GM19043 (cell line): ENCODE results near the gene IQGAP3.
A peak's percentile ranks its signal among the peaks of the same experiment; 100 is the strongest.
"Not testable (repeated sequence)": the region's sequence is repeated elsewhere in the genome, so short reads cannot be mapped to it uniquely, and the experiment has no call there.

Source experiments
- ATAC-seq: cut with Tn5 transposase; IDR thresholded peaks from one replicate; pipeline ENCODE4 v1.9.1; 2021; ENCODE audit warnings: low read depth; ENCODE audit not compliant: unreplicated experiment

Gene IQGAP3

DNA sequence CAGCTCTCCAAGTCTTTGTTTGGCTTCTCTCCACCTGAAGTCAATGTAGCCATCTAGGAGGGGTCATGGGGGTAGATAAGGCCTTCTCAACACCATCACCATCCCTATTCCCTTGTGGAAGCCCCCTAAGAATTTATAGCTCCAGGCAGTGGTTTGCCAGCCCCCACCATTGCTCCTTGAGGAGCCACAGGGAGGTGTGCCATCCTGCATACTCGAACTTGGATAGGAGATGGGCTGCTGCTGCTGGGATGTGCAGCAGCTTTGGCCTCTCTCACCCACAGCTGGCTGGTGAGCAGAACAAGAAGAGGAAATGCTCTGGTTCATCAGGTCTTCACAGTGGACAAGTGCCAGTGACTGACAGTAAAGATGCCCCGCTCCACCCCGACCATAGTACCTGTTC, 24.1 kb upstream of the IQGAP3 start:
- ATAC-seq, result no peak

DNA sequence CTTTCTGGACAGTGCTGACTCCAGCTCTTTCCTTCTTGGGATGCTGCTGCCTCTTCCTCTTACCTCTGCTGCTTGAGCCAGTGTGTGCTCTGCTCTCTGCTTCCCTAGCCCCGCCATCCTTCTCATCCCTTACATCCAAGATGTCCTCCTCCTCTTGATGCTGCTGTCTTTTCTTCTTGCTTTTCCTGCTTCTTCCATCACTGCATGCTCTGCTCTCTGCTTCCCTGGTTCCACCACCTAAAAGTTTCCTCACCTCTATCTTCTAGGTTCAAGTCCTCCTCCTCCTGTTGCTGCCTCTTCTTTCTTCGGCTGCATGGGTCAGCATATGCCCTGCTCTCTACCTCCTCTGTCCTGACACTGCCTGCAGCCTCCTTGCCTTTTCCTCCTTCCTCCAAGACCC, 22.7 kb upstream of the IQGAP3 start:
- ATAC-seq, result no peak

DNA sequence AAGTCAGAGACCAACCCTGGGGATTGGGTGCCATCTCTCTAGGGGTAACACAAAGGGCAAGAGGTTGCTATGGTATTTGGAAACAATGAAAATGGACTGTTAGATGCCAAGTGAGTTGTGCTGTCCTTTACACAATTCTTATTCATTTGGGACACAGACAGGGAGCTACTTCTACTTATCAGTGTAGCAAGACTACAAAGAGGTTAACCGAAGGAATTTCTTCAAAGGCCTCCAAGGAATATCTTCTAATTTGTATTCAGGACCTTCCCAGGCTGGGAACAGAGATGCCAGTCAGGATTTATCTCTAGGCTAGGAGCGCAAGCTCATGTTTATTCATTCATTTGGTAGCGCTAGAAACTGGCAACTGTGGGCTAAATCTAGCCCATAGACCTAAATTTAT, 21.8 kb upstream of the IQGAP3 start:
- no peak for ATAC-seq

DNA sequence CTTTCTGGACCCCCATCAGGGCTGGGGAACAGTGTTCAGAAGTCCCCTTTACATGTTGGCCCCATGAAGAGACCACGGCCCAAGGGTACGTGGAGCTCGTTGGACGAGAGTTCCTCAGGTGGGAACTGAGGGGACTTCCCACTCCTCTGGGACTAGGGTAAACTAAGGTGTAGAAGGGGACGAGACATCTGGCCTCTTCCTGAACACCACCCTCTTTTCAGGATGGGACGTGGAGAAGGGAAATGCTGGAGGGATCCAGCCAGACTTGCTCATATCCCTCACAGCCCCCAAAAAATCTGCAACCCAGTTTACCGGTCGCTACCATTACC, 21.3 kb upstream of the IQGAP3 start:
- no peak for ATAC-seq

DNA sequence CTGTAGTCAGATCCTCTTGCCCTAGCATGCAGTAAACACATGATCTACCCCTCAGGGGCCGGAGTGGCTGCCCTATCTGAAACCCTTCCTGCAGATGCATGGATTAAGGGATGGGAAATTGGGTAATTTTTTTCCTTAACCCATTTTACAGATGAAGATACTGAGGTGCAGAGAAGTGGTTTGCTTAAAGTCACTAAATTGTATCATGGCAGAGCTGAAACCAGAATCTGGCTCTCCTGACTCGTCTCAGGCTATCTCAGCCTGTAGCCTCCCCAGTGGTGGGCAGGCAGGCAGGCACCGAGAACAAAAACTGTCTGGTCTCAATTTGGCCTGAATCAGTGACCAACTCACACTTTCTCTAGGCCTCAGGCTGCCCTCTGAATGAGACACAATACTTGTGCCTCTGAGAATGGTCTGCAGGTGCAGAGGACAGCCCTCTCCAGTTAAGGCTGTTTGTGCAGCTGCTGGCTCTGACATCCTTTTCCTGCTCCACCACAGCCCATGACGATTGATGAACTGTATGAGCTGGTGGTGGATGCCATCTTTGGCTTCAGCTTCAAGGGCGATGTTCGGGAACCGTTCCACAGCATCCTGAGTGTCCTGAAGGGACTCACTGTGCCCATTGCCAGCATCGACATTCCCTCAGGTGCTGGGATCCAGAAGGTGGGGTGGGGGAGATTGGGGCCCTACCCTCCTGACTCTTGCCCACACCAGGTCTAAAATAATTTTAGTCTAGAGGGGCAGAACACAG, 20.7 kb upstream of the IQGAP3 start:
- ATAC-seq, result no peak

DNA sequence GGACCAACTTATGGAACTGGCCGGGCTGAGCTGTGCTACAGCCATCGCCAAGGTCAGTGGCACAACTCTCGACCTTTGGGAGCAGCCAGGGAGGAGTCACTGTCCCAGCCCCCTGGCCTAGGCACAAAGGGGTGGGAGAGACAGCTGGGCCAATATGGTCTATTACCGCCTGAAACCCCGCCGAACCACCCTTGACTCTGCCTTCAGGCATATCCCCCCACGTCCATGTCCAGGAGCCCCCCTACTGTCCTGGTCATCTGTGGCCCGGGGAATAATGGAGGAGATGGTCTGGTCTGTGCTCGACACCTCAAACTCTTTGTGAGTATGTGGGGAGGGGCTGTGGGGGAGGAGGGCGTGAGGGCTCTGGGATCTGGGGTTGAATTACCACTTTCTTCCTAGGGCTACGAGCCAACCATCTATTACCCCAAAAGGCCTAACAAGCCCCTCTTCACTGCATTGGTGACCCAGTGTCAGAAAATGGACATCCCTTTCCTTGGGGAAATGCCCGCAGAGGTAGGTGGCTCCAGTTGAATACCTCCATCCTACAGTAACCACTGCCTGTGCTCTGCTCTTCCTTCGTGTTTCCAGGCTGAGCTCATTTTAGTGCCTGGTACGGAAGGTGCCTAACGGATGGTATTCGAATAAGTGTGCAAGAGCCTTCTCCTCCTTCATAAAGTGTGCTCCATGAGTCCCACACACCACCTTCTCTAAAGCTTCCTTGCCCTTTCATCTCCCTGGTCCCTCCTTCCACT, 20.0 kb upstream of the IQGAP3 start:
- ATAC-seq, result no peak

DNA sequence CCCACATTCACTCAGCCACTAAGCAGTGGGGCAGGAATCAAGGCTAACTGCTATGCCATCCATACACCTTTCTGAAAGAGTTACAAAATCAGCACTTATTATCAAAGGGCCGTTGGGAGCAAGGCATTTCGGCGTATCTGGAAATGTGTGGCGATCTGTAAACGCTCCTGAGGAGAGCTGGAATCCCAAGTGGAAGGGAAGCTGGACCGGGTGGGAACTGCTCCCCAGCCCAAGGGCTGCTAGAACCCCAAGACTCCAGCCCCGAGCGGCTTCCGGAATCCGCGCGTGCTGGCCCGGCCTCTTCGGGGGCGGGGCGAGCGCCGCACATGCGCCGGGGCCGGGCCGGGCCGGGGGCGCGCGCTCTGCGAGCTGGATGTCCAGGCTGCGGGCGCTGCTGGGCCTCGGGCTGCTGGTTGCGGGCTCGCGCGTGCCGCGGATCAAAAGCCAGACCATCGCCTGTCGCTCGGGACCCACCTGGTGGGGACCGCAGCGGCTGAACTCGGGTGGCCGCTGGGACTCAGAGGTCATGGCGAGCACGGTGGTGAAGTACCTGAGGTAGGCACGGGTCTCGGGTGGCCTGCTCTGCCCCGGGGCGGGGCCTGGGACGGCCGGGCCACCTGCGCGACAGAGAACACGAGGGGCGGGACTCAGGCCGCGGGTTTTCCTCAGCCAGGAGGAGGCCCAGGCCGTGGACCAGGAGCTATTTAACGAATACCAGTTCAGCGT, 19.2 kb upstream of the IQGAP3 start, which contains the start of gene NAXE:
Gene NAXE, plus strand, starts transcription at position 345 of the 726 bp plus-strand sequence. Its CDS starts 29 bp downstream, at position 374.
- ATAC-seq, result peak; percentile 85

DNA sequence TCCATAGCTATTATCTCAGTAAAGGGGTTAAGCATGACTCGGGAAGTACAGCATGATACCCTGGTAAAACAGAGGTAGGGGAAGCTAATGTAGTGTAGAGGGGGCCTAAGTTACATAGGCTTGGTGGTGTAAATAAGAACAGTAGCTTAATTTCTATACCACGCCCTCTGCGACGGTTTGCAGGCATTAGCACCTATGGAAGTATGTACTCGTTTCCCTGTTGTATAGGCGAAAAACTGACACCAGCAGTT, 18.7 kb upstream of the IQGAP3 start:
- no peak for ATAC-seq

DNA sequence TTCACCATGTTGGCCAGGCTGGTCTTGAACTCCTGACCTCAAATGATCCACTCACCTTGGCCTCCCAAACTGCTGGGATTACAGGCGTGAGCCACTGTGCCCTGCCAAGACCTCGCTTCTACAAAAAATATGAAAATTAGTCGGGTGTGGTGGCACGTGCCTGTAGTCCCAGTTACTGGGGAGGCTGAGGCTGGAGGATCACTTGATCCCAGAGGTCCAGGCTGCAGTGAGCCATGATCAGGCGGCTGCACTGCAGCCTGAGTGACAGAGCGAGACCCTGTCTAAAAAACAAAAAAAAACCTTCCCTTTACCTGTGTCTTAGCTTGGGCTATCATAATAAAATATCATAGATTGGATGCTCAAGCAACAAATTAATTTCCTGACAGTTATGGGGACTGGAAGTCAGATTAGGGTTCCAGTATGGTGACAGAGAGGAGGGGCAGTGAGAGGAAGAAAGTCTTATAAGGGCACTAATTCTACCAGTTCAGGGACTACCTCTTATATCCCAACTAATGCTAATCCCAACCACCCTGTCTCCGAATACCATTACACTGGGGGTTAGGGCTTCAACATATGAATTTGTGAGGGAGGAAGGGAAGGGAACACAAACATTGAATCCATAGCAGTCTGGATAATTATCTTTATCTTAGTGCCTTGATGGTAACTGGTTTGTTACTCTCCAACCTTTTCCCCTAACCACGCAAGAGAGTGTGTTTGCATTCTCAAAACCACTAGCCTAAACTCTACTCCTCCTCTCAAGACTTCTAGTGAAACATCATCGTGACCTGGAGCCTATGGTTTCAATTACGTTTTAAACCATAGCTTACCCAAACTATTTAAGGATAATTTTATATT, 18.2 kb upstream of the IQGAP3 start:
- ATAC-seq, result no peak

DNA sequence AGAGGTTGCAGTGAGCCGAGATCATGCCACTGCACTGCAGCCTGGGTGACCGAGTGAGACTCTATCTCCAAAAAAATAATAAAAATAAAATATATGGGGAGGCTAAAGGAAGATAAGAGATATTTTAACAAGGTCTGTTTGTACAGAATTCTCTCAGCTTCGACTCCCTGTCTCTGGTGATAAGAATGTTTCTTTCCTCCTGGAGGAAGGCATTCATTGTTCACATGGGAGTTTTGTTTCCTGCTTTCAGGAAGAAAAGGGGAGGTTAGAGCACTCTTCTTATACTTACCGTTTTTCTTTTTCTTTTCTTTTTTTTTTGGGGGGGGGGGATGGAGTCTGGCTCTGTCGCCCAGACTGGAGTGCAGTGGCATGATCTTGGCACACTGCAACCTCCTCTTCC, 17.2 kb upstream of the IQGAP3 start:
- no peak for ATAC-seq

DNA sequence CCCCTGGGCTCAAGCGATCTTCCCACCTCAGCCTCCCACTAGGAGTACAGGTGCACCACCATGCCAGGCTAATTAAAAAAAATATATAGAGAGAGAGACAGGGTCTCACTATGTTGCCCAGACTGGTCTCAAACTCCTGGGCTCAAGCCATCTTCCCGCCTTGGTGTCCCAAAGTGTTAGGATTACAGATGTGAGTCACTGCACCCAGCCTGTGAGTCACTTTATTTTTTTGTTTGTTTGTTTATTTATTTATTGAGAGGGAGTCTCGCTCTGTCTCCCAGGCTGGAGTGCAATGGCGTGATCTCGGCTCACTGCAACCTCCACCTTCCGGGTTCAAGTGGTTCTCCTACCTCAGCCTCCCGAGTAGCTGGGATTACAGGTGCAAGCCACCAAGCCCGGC, 15.6 kb upstream of the IQGAP3 start:
- not testable (repeated sequence) for ATAC-seq

DNA sequence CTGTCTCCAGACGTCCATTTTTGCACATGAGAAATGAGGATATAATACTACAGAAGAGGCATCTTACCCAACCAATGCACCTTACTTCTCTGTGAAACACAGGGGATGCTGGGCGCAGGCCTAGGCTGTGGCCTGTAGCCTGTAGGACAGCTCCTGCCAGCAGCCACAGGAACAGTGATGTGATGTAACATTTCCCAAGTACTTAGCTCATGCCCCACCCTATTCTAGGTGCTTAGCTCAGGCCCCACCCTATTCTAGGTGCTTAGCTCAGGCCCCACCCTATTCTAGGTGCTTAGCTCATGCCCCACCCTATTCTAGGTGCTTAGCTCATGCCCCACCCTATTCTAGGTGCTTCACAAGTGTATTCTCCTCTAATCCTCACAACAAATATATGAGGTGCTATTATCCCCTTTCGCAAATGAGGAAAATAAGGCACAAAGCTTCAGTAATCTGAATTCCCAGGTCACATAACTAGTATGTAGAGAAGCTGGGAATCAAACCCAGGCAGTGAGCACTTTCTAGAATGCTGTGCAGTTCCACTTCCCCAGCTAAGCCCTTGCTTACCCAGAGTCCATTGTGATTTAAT, 14.6 kb upstream of the IQGAP3 start:
- no peak for ATAC-seq

DNA sequence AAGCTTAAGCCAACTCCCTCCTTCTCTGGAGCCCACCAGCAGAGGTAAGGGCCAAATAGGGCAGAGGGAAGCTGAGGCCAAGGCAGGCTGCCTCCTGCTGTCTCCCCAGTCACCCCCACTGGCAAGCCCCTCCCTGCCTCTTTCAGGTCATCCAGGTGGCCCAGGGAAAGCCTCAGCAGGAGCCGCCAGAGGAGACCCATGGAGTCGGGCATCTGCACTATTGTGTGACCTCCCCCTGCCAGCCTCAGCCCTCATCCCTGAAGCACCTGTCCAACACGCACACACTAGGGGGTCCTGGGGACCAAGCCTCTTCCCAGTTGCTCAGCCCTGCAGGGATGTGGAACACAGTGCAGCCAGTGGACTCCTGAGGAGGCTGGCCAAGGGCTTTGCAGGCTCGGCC, 14.0 kb upstream of the IQGAP3 start:
- ATAC-seq, result no peak

DNA sequence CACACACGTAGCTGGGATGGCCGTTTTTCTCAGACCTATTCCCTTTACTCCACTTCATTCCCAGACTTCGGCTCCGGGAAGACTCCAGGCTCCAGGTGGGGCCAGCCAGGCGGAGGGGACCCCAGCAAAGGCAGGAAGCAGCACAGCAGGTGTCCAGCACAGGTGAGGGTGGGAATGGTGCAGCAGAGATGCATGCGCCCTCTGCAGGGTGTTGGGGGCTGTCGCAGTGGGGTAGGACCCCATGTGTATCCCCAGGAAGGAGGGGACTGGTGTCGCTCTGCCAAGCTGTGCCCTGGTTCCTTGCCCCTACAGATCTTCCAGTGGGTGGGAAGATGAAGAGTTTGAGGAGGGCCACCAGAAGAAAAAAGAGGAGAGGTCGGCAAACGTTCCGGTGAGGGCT, 12.4 kb upstream of the IQGAP3 start:
- no peak for ATAC-seq

DNA sequence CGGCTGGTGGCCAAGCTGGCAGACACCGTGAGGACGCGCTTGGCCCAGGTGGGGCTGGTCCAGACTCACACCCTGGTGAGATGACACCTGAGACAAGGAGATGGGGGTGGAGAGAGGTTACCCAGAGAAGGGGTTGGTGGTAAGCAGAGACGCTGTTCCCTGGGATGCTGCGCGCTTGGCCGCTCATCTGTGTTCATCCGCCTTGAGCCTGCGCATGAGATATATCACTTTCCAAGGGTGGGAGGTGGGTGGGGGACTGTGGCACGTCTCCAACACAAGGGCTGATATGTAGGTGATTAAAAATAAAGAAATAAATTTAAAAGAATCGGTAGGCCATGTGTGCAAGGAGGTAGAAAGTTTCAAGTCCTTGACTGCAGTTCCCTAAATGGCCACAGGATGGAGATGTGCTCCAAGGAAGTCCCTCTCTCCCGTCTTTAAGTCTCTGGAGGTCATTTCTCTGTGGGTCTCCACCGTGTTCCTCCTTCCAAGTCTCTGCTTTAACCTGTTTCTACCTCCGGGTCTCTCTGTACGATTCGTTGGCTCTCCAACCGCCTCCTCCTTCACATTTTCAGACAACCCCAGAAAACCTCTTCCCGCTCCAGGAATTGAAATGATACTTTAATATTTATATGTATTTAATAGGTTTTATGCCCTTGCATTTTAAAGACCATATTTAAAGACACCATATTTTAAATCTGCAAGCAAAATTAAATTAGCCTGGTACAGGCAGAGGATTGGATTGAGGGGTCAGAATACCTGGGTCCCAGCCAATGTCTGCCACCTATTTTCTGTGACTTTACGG, 11.7 kb upstream of the IQGAP3 start:
- ATAC-seq, result no peak

DNA sequence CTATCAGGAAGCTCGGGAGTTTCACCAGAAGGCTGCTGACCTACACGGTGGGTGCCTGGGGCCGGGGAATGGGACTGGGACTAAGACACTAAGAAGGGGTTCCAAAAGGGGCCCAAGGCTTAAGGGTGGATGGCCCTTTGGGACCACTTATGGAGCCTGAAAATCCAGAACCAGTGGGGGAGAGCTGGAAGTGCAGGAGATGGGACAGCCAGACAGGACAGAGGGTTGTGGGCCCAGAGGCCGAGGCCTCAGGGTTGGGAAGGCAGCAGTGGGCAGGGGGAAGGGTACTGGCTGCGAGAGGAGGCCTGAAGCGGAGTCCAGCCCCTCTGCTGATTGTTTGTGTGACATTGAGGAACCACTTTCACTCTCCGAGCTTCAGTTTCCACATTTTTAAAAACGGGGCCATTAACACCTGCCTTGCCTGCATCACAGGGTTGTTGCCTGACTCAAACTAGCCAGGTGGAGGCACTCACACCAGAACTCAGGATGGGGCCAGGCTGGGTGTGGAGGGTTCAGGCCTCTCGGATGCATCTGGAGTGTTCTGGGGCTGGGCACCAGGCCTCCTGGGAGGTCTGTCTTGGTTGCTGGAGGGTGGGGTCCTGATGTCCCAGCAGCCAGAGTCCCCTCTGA, 10.1 kb upstream of the IQGAP3 start:
- no peak for ATAC-seq

DNA sequence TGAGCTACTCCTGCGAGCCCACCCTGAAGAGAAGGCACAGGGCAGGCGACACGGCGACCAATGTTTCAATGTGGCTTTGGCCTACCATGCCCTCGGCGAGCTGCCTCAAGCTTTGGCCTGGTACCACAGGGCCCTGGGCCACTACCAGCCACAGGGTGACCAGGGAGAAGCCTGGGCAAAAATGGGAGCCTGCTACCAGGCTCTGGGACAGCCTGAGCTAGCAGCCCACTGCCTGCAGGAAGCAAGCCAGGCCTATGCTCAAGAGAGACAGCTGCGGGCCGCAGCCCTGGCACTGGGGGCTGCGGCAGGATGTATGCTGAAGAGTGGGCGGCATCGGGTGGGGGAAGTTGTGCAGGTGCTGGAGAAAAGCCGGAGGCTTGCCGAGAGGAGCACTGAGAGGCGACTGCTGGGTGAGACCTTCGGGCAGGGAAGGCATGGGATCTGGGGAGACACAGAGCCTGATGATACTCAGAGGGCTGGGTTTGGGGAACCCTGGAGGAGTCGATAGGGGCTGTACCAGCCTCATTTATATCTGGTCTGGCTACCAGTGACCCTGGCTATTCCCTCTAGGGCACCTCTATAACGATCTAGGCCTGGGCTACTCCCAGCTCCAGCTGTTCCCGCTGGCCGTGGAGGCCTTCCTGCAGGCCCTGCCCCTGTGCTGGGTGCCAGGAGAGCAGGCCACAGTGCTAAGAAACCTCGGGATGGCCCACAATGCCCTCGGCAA, 9.5 kb upstream of the IQGAP3 start:
- ATAC-seq, result no peak

DNA sequence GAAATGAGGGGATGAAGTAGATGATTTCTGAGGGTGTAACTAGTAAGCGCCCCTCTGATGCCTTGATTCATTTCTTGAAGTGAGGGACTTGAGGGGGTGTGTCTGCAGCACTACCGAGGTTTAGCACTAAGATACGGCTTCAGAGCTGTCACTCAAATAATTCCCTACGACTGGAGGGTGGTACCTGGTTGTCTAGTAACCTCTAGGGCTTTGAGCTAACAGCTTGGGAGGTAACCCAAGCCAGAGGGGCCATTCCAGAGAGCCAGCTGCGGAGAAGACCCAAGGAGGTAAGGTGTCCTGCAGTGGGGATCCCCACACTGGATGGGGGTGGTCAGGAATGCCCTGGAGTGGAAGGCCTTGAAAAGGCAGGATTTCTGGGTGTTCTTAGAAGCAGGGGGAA, 7.1 kb upstream of the IQGAP3 start, which contains the start of gene TTC24:
Gene TTC24, plus strand, starts transcription at position 252 of the 400 bp plus-strand sequence. CDS start 1,642 bp downstream, outside the sequence.
- no peak for ATAC-seq

DNA sequence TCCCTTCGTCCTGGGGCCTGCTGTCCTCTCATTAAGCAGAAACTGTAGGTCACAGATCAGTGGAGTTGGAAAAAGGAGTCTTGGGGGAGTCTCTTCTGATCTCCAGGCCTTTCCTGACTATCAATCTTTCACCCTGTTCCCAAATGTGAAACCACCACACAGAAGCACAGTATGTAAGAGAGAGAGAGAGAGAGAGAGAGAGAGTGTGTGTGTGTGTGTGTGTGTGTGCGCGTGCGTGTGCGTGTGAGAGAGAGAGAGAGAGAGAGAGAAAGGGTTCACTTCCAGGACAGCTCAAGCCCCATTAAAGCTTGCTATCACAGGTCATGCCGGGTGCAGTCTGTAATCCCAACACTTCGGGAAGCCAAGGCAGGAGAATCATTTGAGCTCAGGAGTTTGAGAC, 5.7 kb upstream of the IQGAP3 start:
- ATAC-seq, result no peak
